OCI-LY3 (cell line): ENCODE results near the gene ASIC3.

Source experiments
- EZH2phosphoT487 ChIP-seq: fragments of 200-600 bp; shearing (Covaris generic); IDR thresholded peaks from 2 replicates; pipeline ENCODE4 v1.6.1; 2018; ENCODE audit warnings: antibody characterized with exemption, mixed run types, low read depth
- TF ChIP-seq, protein P1 (sequence below): fragments of 200-600, 300-600 bp; sonication (generic); IDR thresholded peaks from 2 replicates; pipeline ENCODE4 v1.5.1; 2014; ENCODE audit warnings: antibody characterized with exemption, low read length, low read depth

DNA sequence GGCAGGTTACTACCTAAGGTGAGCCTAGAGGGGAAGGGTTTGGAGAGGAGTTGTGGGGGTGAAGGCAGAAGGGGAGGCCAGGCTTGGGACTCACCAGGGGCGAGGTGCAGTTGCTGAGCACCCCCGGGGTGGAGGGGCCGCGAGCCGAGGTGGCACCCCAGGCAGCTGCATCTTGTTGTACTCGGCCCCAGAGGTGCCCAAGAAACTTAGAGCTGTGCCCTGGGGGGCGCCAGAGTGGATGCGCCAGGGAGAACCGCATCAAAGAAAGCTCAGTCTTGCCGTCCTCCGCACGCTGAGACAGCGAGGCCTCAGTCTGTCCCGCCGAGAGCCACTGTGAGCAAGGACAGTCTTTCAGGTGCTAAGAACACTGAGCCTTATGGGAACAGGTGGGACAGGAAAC lies 31.4 kb upstream of the ASIC3 start:
- TF ChIP-seq, protein P1, sequence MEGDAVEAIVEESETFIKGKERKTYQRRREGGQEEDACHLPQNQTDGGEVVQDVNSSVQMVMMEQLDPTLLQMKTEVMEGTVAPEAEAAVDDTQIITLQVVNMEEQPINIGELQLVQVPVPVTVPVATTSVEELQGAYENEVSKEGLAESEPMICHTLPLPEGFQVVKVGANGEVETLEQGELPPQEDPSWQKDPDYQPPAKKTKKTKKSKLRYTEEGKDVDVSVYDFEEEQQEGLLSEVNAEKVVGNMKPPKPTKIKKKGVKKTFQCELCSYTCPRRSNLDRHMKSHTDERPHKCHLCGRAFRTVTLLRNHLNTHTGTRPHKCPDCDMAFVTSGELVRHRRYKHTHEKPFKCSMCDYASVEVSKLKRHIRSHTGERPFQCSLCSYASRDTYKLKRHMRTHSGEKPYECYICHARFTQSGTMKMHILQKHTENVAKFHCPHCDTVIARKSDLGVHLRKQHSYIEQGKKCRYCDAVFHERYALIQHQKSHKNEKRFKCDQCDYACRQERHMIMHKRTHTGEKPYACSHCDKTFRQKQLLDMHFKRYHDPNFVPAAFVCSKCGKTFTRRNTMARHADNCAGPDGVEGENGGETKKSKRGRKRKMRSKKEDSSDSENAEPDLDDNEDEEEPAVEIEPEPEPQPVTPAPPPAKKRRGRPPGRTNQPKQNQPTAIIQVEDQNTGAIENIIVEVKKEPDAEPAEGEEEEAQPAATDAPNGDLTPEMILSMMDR = no peak; the same call in 1 of the 2 replicates
- no peak for TF ChIP-seq EZH2phosphoT487
